ENCODE measurements around the gene AEBP1. TPM values are rescaled to one million over a fixed set of nuclear protein-coding genes. Genes with fewer than 3 reads are reported as not detected.

Gene AEBP1
- total RNA-seq, 1 experiment from 2014 or later = 30.1 TPM

GRCh38 chr7:44112231-44112996, 8.3 kb downstream of the AEBP1 start:
- TF ChIP-seq EZH2 (IDR thresholded peaks at IDR 0.05; ENCODE audit: borderline replicate concordance, low read depth, low read length, poor library complexity, severe bottlenecking) (no peak), CTCF (conservative IDR thresholded peaks at IDR 0.05; ENCODE audit: low read depth, low read length) (no peak)
- no peaks in the 10 kb centered on the region for H3K27me3 ChIP-seq (replicated peaks; ENCODE audit: insufficient read depth, low read depth, low read length, poor library complexity)
- no peak overlapping the region for H3K27ac ChIP-seq (ENCODE audit: low read depth, low read length, poor library complexity, severe bottlenecking)
- ChIA-PET CTCF (no interaction called here), POLR2A (ENCODE audit: low non-redundant PET) (no interaction called here)
- H3K4me3 ChIP-seq (ENCODE audit: low read depth, low read length, poor library complexity, severe bottlenecking) = no peak overlapping the region
- no peak for DNase-seq (ENCODE audit: low spot score)
- H3K36me3 ChIP-seq (ENCODE audit: insufficient read depth, low read length, poor library complexity, severe bottlenecking) = peaks cover 31% of the 10 kb centered on the region
- BruUV-seq (replicated peaks) = no TSS peak
- H3K4me1 ChIP-seq (ENCODE audit: insufficient read depth, low read length, poor library complexity, severe bottlenecking) = no peaks in the 10 kb centered on the region
- H3K9me3 ChIP-seq (ENCODE audit: low read depth, low read length, poor library complexity, severe bottlenecking) = no peaks in the 10 kb centered on the region
- intact Hi-C loops (cut with micrococcal nuclease; ENCODE audit: unreplicated experiment) = no loop called here

GRCh38 chr7:44112997-44113763, 9.0 kb downstream of the AEBP1 start:
- DNase-seq (ENCODE audit: low spot score) = no peak
- H3K27me3 ChIP-seq (replicated peaks; ENCODE audit: insufficient read depth, low read depth, low read length, poor library complexity) = no peaks in the 10 kb centered on the region
- H3K4me3 ChIP-seq (ENCODE audit: low read depth, low read length, poor library complexity, severe bottlenecking) = no peak overlapping the region
- no peak for TF ChIP-seq CTCF (conservative IDR thresholded peaks at IDR 0.05; ENCODE audit: low read depth, low read length)
- no peak for TF ChIP-seq EZH2 (IDR thresholded peaks at IDR 0.05; ENCODE audit: borderline replicate concordance, low read depth, low read length, poor library complexity, severe bottlenecking)
- H3K9me3 ChIP-seq (ENCODE audit: low read depth, low read length, poor library complexity, severe bottlenecking) = no peaks in the 10 kb centered on the region
- H3K4me1 ChIP-seq (ENCODE audit: insufficient read depth, low read length, poor library complexity, severe bottlenecking) = no peaks in the 10 kb centered on the region
- intact Hi-C loops (cut with micrococcal nuclease; ENCODE audit: unreplicated experiment) = no loop called here
- no peak overlapping the region for H3K27ac ChIP-seq (ENCODE audit: low read depth, low read length, poor library complexity, severe bottlenecking)
- peaks cover 37% of the 10 kb centered on the region for H3K36me3 ChIP-seq (ENCODE audit: insufficient read depth, low read length, poor library complexity, severe bottlenecking)
- no TSS peak for BruUV-seq (replicated peaks)
- ChIA-PET CTCF (no interaction called here), POLR2A (ENCODE audit: low non-redundant PET) (no interaction called here)

GRCh38 chr7:44113764-44114354, 9.7 kb downstream of the AEBP1 start:
- no peak for DNase-seq (ENCODE audit: low spot score)
- Histone ChIP-seq H3K27me3 (replicated peaks; ENCODE audit: insufficient read depth, low read depth, low read length, poor library complexity) (no peaks in the 10 kb centered on the region), H3K4me1 (ENCODE audit: insufficient read depth, low read length, poor library complexity, severe bottlenecking) (no peaks in the 10 kb centered on the region), H3K27ac (ENCODE audit: low read depth, low read length, poor library complexity, severe bottlenecking) (no peak overlapping the region), H3K9me3 (ENCODE audit: low read depth, low read length, poor library complexity, severe bottlenecking) (no peaks in the 10 kb centered on the region), H3K4me3 (ENCODE audit: low read depth, low read length, poor library complexity, severe bottlenecking) (no peak overlapping the region), H3K36me3 (ENCODE audit: insufficient read depth, low read length, poor library complexity, severe bottlenecking) (peaks cover 39% of the 10 kb centered on the region)
- CTCF ChIA-PET = no interaction called here
- TSS peak; percentile 71 for BruUV-seq (replicated peaks)
- POLR2A ChIA-PET (ENCODE audit: low non-redundant PET) = no interaction called here
- no peak for TF ChIP-seq EZH2 (IDR thresholded peaks at IDR 0.05; ENCODE audit: borderline replicate concordance, low read depth, low read length, poor library complexity, severe bottlenecking)
- TF ChIP-seq CTCF (conservative IDR thresholded peaks at IDR 0.05; ENCODE audit: low read depth, low read length) = no peak
- intact Hi-C loops (cut with micrococcal nuclease; ENCODE audit: unreplicated experiment) = no loop called here

Measured in A673 (cell line).